GM12878 (cell line): ENCODE data around the gene RERE. TPM values are rescaled to one million over a fixed set of nuclear protein-coding genes. Genes with fewer than 3 reads are reported as not detected.

Experiments
- ATAC-seq: fragments of 200-7000 bp; cut with Tn5 transposase; 3 replicates; pipeline ENCODE4 v1.9.1; 2020; ENCODE audit warnings: mild to moderate bottlenecking, moderate library complexity
- BruUV-seq: library from RNA; stranded (reverse); fragments of 400-500 nt; replicated peaks from 2 replicates; lab custom pipeline; 2021; lab: Mats Ljungman, UMichigan
- CTCF ChIA-PET: fragments of 300-600 bp; sonication (Branson Sonifier 250); formaldehyde crosslinking; extraction: SDS; loops from one replicate; lab custom pipeline; 2021; ENCODE audit warnings: inconsistent platforms; lab: Yijun Ruan, JAX
- POLR2A ChIA-PET: fragments of 350-600 bp; formaldehyde crosslinking; extraction: SDS; loops from one replicate; lab custom pipeline; 2021; ENCODE audit warnings: inconsistent platforms; lab: Charles Lee
- RAD21 ChIA-PET: fragments of 300-600 bp; sonication (Branson Sonifier 250); formaldehyde crosslinking; loops from one replicate; lab custom pipeline; 2023; ENCODE audit warnings: antibody characterized with exemption; ENCODE audit not compliant: unreplicated experiment; lab: Charles Lee
- SMC1A ChIA-PET: fragments of 300-600 bp; sonication (Branson Sonifier 250); formaldehyde crosslinking; loops from one replicate; lab custom pipeline; 2023; ENCODE audit not compliant: unreplicated experiment, uncharacterized antibody; lab: Charles Lee
- DNase-seq: peaks from one replicate; pipeline ENCODE4 v3.0.0-alpha.2; 2011; ENCODE audit warnings: low read depth, low spot score
- FAIRE-seq: peaks from 3 replicates; lab custom pipeline; 2011; peaks lifted over from hg19 to GRCh38; lab: Jason Lieb, UNC
- H2AFZ ChIP-seq: 2 replicates; pipeline ENCODE4 v1.6.0; 2011; ENCODE audit warnings: low read depth, low read length, control low read depth; ENCODE audit not compliant: control insufficient read depth
- H3K27ac ChIP-seq: 2 replicates; pipeline ENCODE4 v1.5.1; 2011; ENCODE audit warnings: control low read depth; ENCODE audit not compliant: control insufficient read depth, insufficient read depth
- H3K27me3 ChIP-seq, 2 experiments: replicated peaks in 1 of 2; 2 replicates each; pipeline versions ENCODE4 v1.6.0 to v1.6.1; 2011; ENCODE audit warnings: low read length in 1 of 2; ENCODE audit not compliant: control insufficient read depth in 2 of 2, insufficient read depth in 2 of 2
- H3K36me3 ChIP-seq, 2 experiments: 2 replicates each; pipeline ENCODE4 v1.5.1; 2011; ENCODE audit warnings: low read length in 1 of 2; ENCODE audit not compliant: control insufficient read depth in 2 of 2, insufficient read depth in 2 of 2
- H3K4me1 ChIP-seq: 2 replicates; pipeline ENCODE4 v1.6.1; 2011; ENCODE audit warnings: mild to moderate bottlenecking, low read length, moderate library complexity, mixed read lengths; ENCODE audit not compliant: control insufficient read depth, insufficient read depth
- H3K4me2 ChIP-seq: 2 replicates; pipeline ENCODE4 v1.6.0; 2011; ENCODE audit warnings: control low read depth; ENCODE audit not compliant: control insufficient read depth, insufficient read depth
- H3K4me3 ChIP-seq: fragments of 200-600 bp; sonication (generic); 2 replicates; pipeline ENCODE4 v1.5.1; 2016
- H3K79me2 ChIP-seq: 2 replicates; pipeline ENCODE4 v1.6.0; 2011; ENCODE audit warnings: low read length; ENCODE audit not compliant: control insufficient read depth, insufficient read depth
- H3K9ac ChIP-seq: 2 replicates; pipeline ENCODE4 v1.8.0; 2011; ENCODE audit warnings: low read length, control low read depth, mixed read lengths; ENCODE audit not compliant: control insufficient read depth, insufficient read depth
- H3K9me3 ChIP-seq: replicated peaks from 3 replicates; pipeline ENCODE4 v1.5.1; 2011; ENCODE audit warnings: mild to moderate bottlenecking, low read length; ENCODE audit not compliant: control insufficient read depth, insufficient read depth
- H4K20me1 ChIP-seq: 2 replicates; pipeline ENCODE4 v1.6.0; 2011; ENCODE audit not compliant: control insufficient read depth, insufficient read depth
- CBX5 ChIP-seq: sonication (generic); IDR thresholded peaks from 2 replicates; pipeline ENCODE4 v1.6.1; 2016; ENCODE audit warnings: low read depth, moderate library complexity, mild to moderate bottlenecking, inconsistent platforms
- CHD1 ChIP-seq: IDR thresholded peaks from 2 replicates; pipeline ENCODE4 v1.6.1; 2012; ENCODE audit warnings: low read depth, low read length, improper control_type of control experiment
- DPF2 ChIP-seq: fragments of 450-650 bp; IDR thresholded peaks from 2 replicates; pipeline ENCODE4 v1.6.1; 2017; ENCODE audit warnings: mild to moderate bottlenecking
- E2F8 ChIP-seq: fragments of 450-650 bp; IDR thresholded peaks from 2 replicates; pipeline ENCODE4 v1.6.1; 2018; ENCODE audit warnings: mild to moderate bottlenecking, low read depth, moderate library complexity; ENCODE audit not compliant: partially characterized antibody
- FOXM1 ChIP-seq: IDR thresholded peaks from 2 replicates; pipeline ENCODE4 v1.6.1; 2012; ENCODE audit warnings: low read depth, mild to moderate bottlenecking, inconsistent platforms, low read length, moderate library complexity
- NR2C2 ChIP-seq: IDR thresholded peaks from 2 replicates; pipeline ENCODE4 v1.6.1; 2011; ENCODE audit warnings: borderline replicate concordance, low read depth; ENCODE audit not compliant: control insufficient read depth, insufficient read length
- PAX5 ChIP-seq: IDR thresholded peaks from 2 replicates; pipeline ENCODE4 v1.6.1; 2011; ENCODE audit warnings: low read depth, low read length, borderline replicate concordance
- RAD51 ChIP-seq: fragments of 450-650 bp; IDR thresholded peaks from 2 replicates; pipeline ENCODE4 v1.6.1; 2016; ENCODE audit warnings: moderate library complexity, mild to moderate bottlenecking, inconsistent platforms
- SMC3 ChIP-seq: IDR thresholded peaks from 2 replicates; pipeline ENCODE4 v1.6.1; 2011; ENCODE audit warnings: low read length, improper control_type of control experiment, borderline replicate concordance
- STAT1 ChIP-seq: fragments of 450-650 bp; conservative IDR thresholded peaks from 2 replicates; pipeline ENCODE4 v1.6.1; 2014; ENCODE audit warnings: antibody characterized with exemption, mild to moderate bottlenecking
- TCF7 ChIP-seq: IDR thresholded peaks from 2 replicates; pipeline ENCODE4 v1.6.1; 2014; ENCODE audit warnings: antibody characterized with exemption, borderline replicate concordance
- USF1 ChIP-seq: IDR thresholded peaks from 2 replicates; pipeline ENCODE4 v1.6.1; 2011; ENCODE audit warnings: borderline replicate concordance, low read depth, mild to moderate bottlenecking, moderate library complexity, mixed read lengths, low read length; ENCODE audit not compliant: insufficient read depth; ENCODE audit errors: extremely low read length
- YY1 ChIP-seq: IDR thresholded peaks from 2 replicates; pipeline ENCODE4 v1.6.1; 2011; ENCODE audit warnings: low read depth, mild to moderate bottlenecking, low read length
- ZZZ3 ChIP-seq: IDR thresholded peaks from 2 replicates; pipeline ENCODE4 v1.6.1; 2011; ENCODE audit warnings: low read depth; ENCODE audit not compliant: control insufficient read depth, insufficient read length
- WGBS: methylation state at CpG from one replicate; pipeline ENCODE4 v1.1.6; 2016; ENCODE audit warnings: low lambda C conversion rate; ENCODE audit not compliant: insufficient replicate concordance, insufficient coverage; ENCODE audit errors: missing lambda C conversion rate; 5-methylcytosine and 5-hydroxymethylcytosine counted together
- in situ Hi-C: fragments of 300-500 bp; cut with MboI; formaldehyde crosslinking; loops from 9 replicates; pipeline ENCODE4 v1.14.3; 2018; ENCODE audit warnings: mixed read lengths
- intact Hi-C: fragments of 100-400 bp; cut with micrococcal nuclease; formaldehyde crosslinking; loops from one replicate; pipeline ENCODE4 v1.14.2; 2022; ENCODE audit not compliant: unreplicated experiment
- polyA plus RNA-seq, 11 experiments: library from polyadenylated mRNA; depleted of rRNA in 4 of 11; unstranded in 6 of 11; stranded (reverse) in 5 of 11; fragments of >200 nt; fragmentation: Nextera tagmentation in 4 of 11; fragmentation: Illumina TruSeq in 1 of 11; extraction: Ambion mirVana in 4 of 11; extraction: Trizol in 1 of 11; gene quantifications; 1 replicate in 1 of 11; 2 replicates in 10 of 11; pipeline versions ENCODE4 v1.2.1 to v1.2.3, GENCODE V29; 2011 to 2016; ENCODE audit warnings: inconsistent platforms in 2 of 11, missing spikeins in 2 of 11, low read depth in 1 of 11
- total RNA-seq, 4 experiments: library from RNA; depleted of rRNA in 3 of 4; stranded (reverse); fragments of >200 nt in 3 of 4; fragmentation: Illumina TruSeq in 1 of 4; extraction: Trizol in 1 of 4; gene quantifications; 2 replicates each; pipeline versions ENCODE4 v1.2.1 to v1.2.3, GENCODE V29; 2013 to 2021

Gene RERE
- total and polyA plus RNA-seq, 10 of the 15 experiments (the other 5 are each of a cell fraction or from before 2014, with no cell fraction given), result 5.2 to 60.5 (median 20.2) TPM

GRCh38 chr1:8397511-8397910 lies 419.9 kb downstream of the RERE start (continued):
- TF ChIP-seq ZZZ3, result no peak
- no peak for TF ChIP-seq STAT1
- no peak for TF ChIP-seq CHD1
- 0 out of 2 replicates have a peak, but pooled peaks have one; percentile 6 for TF ChIP-seq SMC3
- 0 out of 2 replicates have a peak, but pooled peaks have one; percentile 30 for TF ChIP-seq PAX5
- TF ChIP-seq CBX5, result peak; percentile 35; the same call in 1 of the 2 replicates
- TF ChIP-seq E2F8, result no peak
- TF ChIP-seq DPF2, result no peak

GRCh38 chr1:8396786-8397406 lies 420.5 kb downstream of the RERE start:
- FAIRE-seq (peak; percentile 84), DNase-seq (peak; percentile 49), ATAC-seq (peak; percentile 77)
- Histone ChIP-seq H3K36me3 (peaks cover 0 to 3% of the 10 kb centered on the region in 2 experiments; a peak in 3 of 4 replicates), H3K27me3 (no peaks in the 10 kb centered on the region), H3K9ac (peak overlapping the region; percentile 8; the same call in 1 of the 2 replicates), H3K27ac (peak overlapping the region; percentile 87), H2AFZ (no peak overlapping the region), H3K9me3 (no peaks in the 10 kb centered on the region; the same call in 1 of the 3 replicates), H3K4me2 (peak overlapping the region; percentile 90), H3K79me2 (peaks cover 13% of the 10 kb centered on the region), H3K4me1 (peaks cover 48% of the 10 kb centered on the region), H4K20me1 (no peaks in the 10 kb centered on the region), H3K4me3 (peak overlapping the region; percentile 7; the same call in 1 of the 2 replicates)
- CTCF ChIA-PET, result interaction anchor here (1.0 to 2.1 kb wide), 4 partner anchors 12 to 120 kb away, joined by 3 to 7 read pairs (median 4); no protein-coding TSS in a partner anchor
- peak; percentile 80 for TF ChIP-seq RAD51
- 0 out of 2 replicates have a peak, but pooled peaks have one; percentile 4 for TF ChIP-seq YY1
- TF ChIP-seq FOXM1, result no peak
- no peak for TF ChIP-seq TCF7
- peak; percentile 53 for TF ChIP-seq USF1
- no peak for TF ChIP-seq NR2C2
- BruUV-seq, result no TSS peak
- 0% methylated on average over 4 of the region's 4 CpGs for WGBS
- intact Hi-C loops, result loop anchor here (2.0 to 10.0 kb wide), 2 partner anchors 30 to 328 kb away; no protein-coding TSS in a partner anchor
- POLR2A ChIA-PET, result interaction anchor here (0.7 kb wide), 2 partner anchors 205 to 351 kb away, joined by 4 to 7 read pairs; no protein-coding TSS in a partner anchor
- SMC1A ChIA-PET, result interaction anchor here (0.5 to 3.8 kb wide), 7 partner anchors 12 to 307 kb away, joined by 3 to 29 read pairs (median 4); no protein-coding TSS in a partner anchor
- RAD21 ChIA-PET, result interaction anchor here (0.7 to 1.9 kb wide), 8 partner anchors 9 to 165 kb away, joined by 3 to 8 read pairs (median 4); no protein-coding TSS in a partner anchor
- in situ Hi-C loops, result no loop called here
